OCI-LY1 (cell line): ENCODE data around the gene PRSS3.
"Not testable (repeated sequence)": the region's sequence is repeated elsewhere in the genome, so short reads cannot be mapped to it uniquely, and the experiment has no call there.

ENCODE experiments used
- H2AFZ ChIP-seq: fragments of 200-600 bp; sonication (generic), shearing (Covaris generic); 2 replicates; pipeline ENCODE4 v1.6.0; 2014; ENCODE audit warnings: antibody characterized with exemption, mild to moderate bottlenecking, low read length
- H3F3A ChIP-seq: fragments of 200-600 bp; sonication (generic), shearing (Covaris generic); 2 replicates; pipeline ENCODE4 v1.6.0; 2014; ENCODE audit warnings: mild to moderate bottlenecking, antibody characterized with exemption, low read length, moderate library complexity; ENCODE audit not compliant: insufficient read depth
- H3K27ac ChIP-seq: fragments of 200-600 bp; sonication (generic); 2 replicates; pipeline ENCODE4 v1.5.1; 2014; ENCODE audit warnings: low read length, mixed run types, mild to moderate bottlenecking, low read depth; ENCODE audit not compliant: poor library complexity, severe bottlenecking
- H3K27me3 ChIP-seq: fragments of 200-600 bp; sonication (generic); 2 replicates; pipeline ENCODE4 v1.6.0; 2014; ENCODE audit warnings: antibody characterized with exemption, mild to moderate bottlenecking, low read length, moderate library complexity; ENCODE audit not compliant: insufficient read depth
- H3K36me3 ChIP-seq: fragments of 200-600 bp; sonication (generic); 2 replicates; pipeline ENCODE4 v1.6.1; 2014; ENCODE audit warnings: mild to moderate bottlenecking, antibody characterized with exemption, low read length, moderate library complexity, mixed read lengths; ENCODE audit not compliant: insufficient read depth
- H3K4me1 ChIP-seq: fragments of 200-600 bp; sonication (generic); 2 replicates; pipeline ENCODE4 v1.5.1; 2014; ENCODE audit warnings: mild to moderate bottlenecking, low read length, moderate library complexity; ENCODE audit not compliant: insufficient read depth, severe bottlenecking
- H3K4me2 ChIP-seq: fragments of 200-600 bp; sonication (generic), shearing (Covaris generic); 2 replicates; pipeline ENCODE4 v1.6.1; 2014; ENCODE audit warnings: low read length
- H3K4me3 ChIP-seq: fragments of 200-600 bp; sonication (generic); 2 replicates; pipeline ENCODE4 v1.5.1; 2014; ENCODE audit warnings: low read length, low read depth, mild to moderate bottlenecking, mixed read lengths; ENCODE audit not compliant: poor library complexity, severe bottlenecking
- H3K79me2 ChIP-seq: fragments of 200-600 bp; shearing (Covaris generic); 2 replicates; pipeline ENCODE4 v1.6.1; 2016; ENCODE audit warnings: mixed run types, low read length, mixed read lengths; ENCODE audit not compliant: insufficient read depth
- H3K9ac ChIP-seq: fragments of 200-600 bp; sonication (generic), shearing (Covaris generic); 2 replicates; pipeline ENCODE4 v1.6.1; 2014; ENCODE audit warnings: mild to moderate bottlenecking, low read length, mixed read lengths
- H3K9me2 ChIP-seq: fragments of 200-600 bp; sonication (generic), shearing (Covaris generic); 2 replicates; pipeline ENCODE4 v1.6.1; 2014; ENCODE audit warnings: low read depth, mild to moderate bottlenecking, low read length, mixed read lengths
- H3K9me3 ChIP-seq: fragments of 200-600 bp; shearing (Covaris generic); 2 replicates; pipeline ENCODE4 v1.6.1; 2014; ENCODE audit warnings: low read length, mixed read lengths
- H4K20me1 ChIP-seq: fragments of 200-600 bp; sonication (generic), shearing (Covaris generic); 2 replicates; pipeline ENCODE4 v1.6.0; 2016; ENCODE audit warnings: mild to moderate bottlenecking, low read length; ENCODE audit not compliant: insufficient read depth
- EZH2 ChIP-seq: fragments of 200-600 bp; sonication (generic), shearing (Covaris generic); IDR thresholded peaks from 2 replicates; pipeline ENCODE4 v1.8.0; 2017; ENCODE audit warnings: borderline replicate concordance, mixed run types, mild to moderate bottlenecking, antibody characterized with exemption, low read length, moderate library complexity, mixed read lengths

PRSS3 gene

GRCh38 chr9:33846231-33846630 is 50.9 kb downstream of the PRSS3 start:
- TF ChIP-seq EZH2, result no peak
- Histone ChIP-seq H3K27me3 (no peaks in the 10 kb centered on the region), H3K36me3 (peaks cover 14% of the 10 kb centered on the region; the same call in 1 of the 2 replicates), H3K9me3 (no peaks in the 10 kb centered on the region), H3K9me2 (no peaks in the 10 kb centered on the region), H3K9ac (no peak overlapping the region; the same call in 1 of the 2 replicates), H3F3A (0 out of 2 replicates have a peak, but pooled peaks cover 3% of the 10 kb centered on the region), H3K4me3 (no peak overlapping the region), H2AFZ (no peak overlapping the region), H3K79me2 (peaks cover 97% of the 10 kb centered on the region), H4K20me1 (no peaks in the 10 kb centered on the region), H3K4me1 (peaks cover 74% of the 10 kb centered on the region), H3K4me2 (no peak overlapping the region), H3K27ac (peak overlapping the region; percentile 35)

- not testable (repeated sequence) for H3K9me3 ChIP-seq, H3K9me2 ChIP-seq, H3K4me2 ChIP-seq, H4K20me1 ChIP-seq, H3K9ac ChIP-seq, H3F3A ChIP-seq, H2AFZ ChIP-seq, H3K4me3 ChIP-seq, H3K27me3 ChIP-seq
- peaks cover 73% of the 10 kb centered on the region for H3K4me1 ChIP-seq
- H3K27ac ChIP-seq, result peak overlapping the region; percentile 35
- H3K79me2 ChIP-seq, result peaks cover 96% of the 10 kb centered on the region
- peaks cover 14% of the 10 kb centered on the region; the same call in 1 of the 2 replicates for H3K36me3 ChIP-seq
Observed at GRCh38 chr9:33847894-33848205, 52.5 kb downstream of the PRSS3 start.
